Fibroblast of the aortic adventitia (primary cell): ENCODE results near the gene DLL1. TPM values are rescaled to one million over a fixed set of nuclear protein-coding genes. Genes with fewer than 3 reads are reported as not detected.

Source experiments
- DNase-seq: peaks from one replicate; pipeline ENCODE4 v3.0.0-alpha.2; 2010; ENCODE audit warnings: low read depth
- H3K4me3 ChIP-seq: 2 replicates; pipeline ENCODE4 v1.5.1; 2011; ENCODE audit warnings: low read depth, mild to moderate bottlenecking, control low read depth, low read length, moderate library complexity
- CTCF ChIP-seq: IDR thresholded peaks from 2 replicates; pipeline ENCODE4 v1.5.1; 2011; ENCODE audit warnings: mild to moderate bottlenecking, low read length, control low read depth, inconsistent platforms; ENCODE audit not compliant: insufficient read depth
- total RNA-seq: library from RNA; depleted of rRNA; stranded (reverse); fragments of >200 nt; gene quantifications from 2 replicates; pipeline ENCODE4 v1.2.3, GENCODE V29; 2012; ENCODE audit warnings: low replicate concordance

DLL1 gene
- total RNA-seq, 1 donor: 0.09 TPM

GRCh38 chr6:170295510-170296422 is 4.9 kb upstream of the DLL1 start:
- peak overlapping the region; percentile 47 for H3K4me3 ChIP-seq
- no peak for TF ChIP-seq CTCF
- DNase-seq: no peak

- peak overlapping the region; percentile 47 for H3K4me3 ChIP-seq
- DNase-seq: no peak
- no peak for TF ChIP-seq CTCF
These were observed 4.1 kb upstream of the DLL1 start for GRCh38 chr6:170294813-170295509.

GRCh38 chr6:170294298-170294730 is 3.4 kb upstream of the DLL1 start:
- H3K4me3 ChIP-seq: no peak overlapping the region
- no peak for DNase-seq
- TF ChIP-seq CTCF: no peak

- DNase-seq: no peak
- peak overlapping the region; percentile 40 for H3K4me3 ChIP-seq
- TF ChIP-seq CTCF: no peak
These were observed 2.7 kb upstream of the DLL1 start for GRCh38 chr6:170293341-170294231.

- no peak overlapping the region for H3K4me3 ChIP-seq
- no peak for DNase-seq
- TF ChIP-seq CTCF: no peak
These were observed 1.7 kb upstream of the DLL1 start for GRCh38 chr6:170292407-170293158.

GRCh38 chr6:170292111-170292406 is 1.2 kb upstream of the DLL1 start:
- no peak for TF ChIP-seq CTCF
- no peak overlapping the region for H3K4me3 ChIP-seq
- no peak for DNase-seq
